HepG2 (cell line): ENCODE data around the gene PPP1CA. TPM values are rescaled to one million over a fixed set of nuclear protein-coding genes. Genes with fewer than 3 reads are reported as not detected.

Experiments used
- DMAP1 ChIP-seq: IDR thresholded peaks from 2 replicates; pipeline ENCODE4 v1.6.1; 2016
- EHMT2 ChIP-seq: fragments of 200-600 bp; sonication (generic); IDR thresholded peaks from 2 replicates; pipeline ENCODE4 v1.7.0; 2017; ENCODE audit warnings: antibody characterized with exemption, low read depth, low read length, borderline replicate concordance
- HMG20A ChIP-seq: IDR thresholded peaks from 2 replicates; pipeline ENCODE4 v1.6.1; 2016; ENCODE audit warnings: borderline replicate concordance
- MLLT10 ChIP-seq: sonication (generic); formaldehyde crosslinking; IDR thresholded peaks from 2 replicates; pipeline ENCODE4 v1.4.0; 2020; ENCODE audit warnings: missing genetic modification reagents
- PPARG ChIP-seq: conservative IDR thresholded peaks from 2 replicates; pipeline ENCODE4 v1.6.1; 2016; ENCODE audit warnings: missing biosample characterization, missing genetic modification reagents
- SAFB2 ChIP-seq: sonication (generic); formaldehyde crosslinking; IDR thresholded peaks from 2 replicates; pipeline ENCODE4 v1.5.1; 2020; ENCODE audit warnings: missing genetic modification reagents, low read depth, mild to moderate bottlenecking, borderline replicate concordance
- THYN1 ChIP-seq: sonication (generic); formaldehyde crosslinking; IDR thresholded peaks from 2 replicates; pipeline ENCODE4 v1.8.1; 2023; ENCODE audit warnings: low read depth, mild to moderate bottlenecking, moderate library complexity, missing genetic modification reagents, borderline replicate concordance
- TRIM24 ChIP-seq: sonication (generic); formaldehyde crosslinking; IDR thresholded peaks from 2 replicates; pipeline ENCODE4 v1.8.0; 2022; ENCODE audit warnings: mild to moderate bottlenecking, missing genetic modification reagents
- ZNF318 ChIP-seq: sonication (generic); formaldehyde crosslinking; IDR thresholded peaks from 2 replicates; pipeline ENCODE4 v1.4.0; 2020; ENCODE audit warnings: mild to moderate bottlenecking, missing genetic modification reagents
- ZNF430 ChIP-seq: sonication (generic); formaldehyde crosslinking; IDR thresholded peaks from 2 replicates; pipeline ENCODE4 v1.9.0; 2021; ENCODE audit warnings: mild to moderate bottlenecking, missing genetic modification reagents
- ZNF512B ChIP-seq: sonication (generic); formaldehyde crosslinking; IDR thresholded peaks from 2 replicates; pipeline ENCODE4 v1.5.1; 2020; ENCODE audit warnings: missing genetic modification reagents, mild to moderate bottlenecking, borderline replicate concordance
- ZNF629 ChIP-seq: sonication (generic); formaldehyde crosslinking; conservative IDR thresholded peaks from 2 replicates; pipeline ENCODE4 v1.5.0; 2020; ENCODE audit warnings: missing genetic modification reagents
- ZNF83 ChIP-seq: sonication (generic); formaldehyde crosslinking; IDR thresholded peaks from 2 replicates; pipeline ENCODE4 v1.4.0; 2020; ENCODE audit warnings: missing genetic modification reagents, mild to moderate bottlenecking, borderline replicate concordance
- polyA plus RNA-seq, 8 experiments: library from polyadenylated mRNA; depleted of rRNA in 3 of 8; stranded (reverse) in 7 of 8; unstranded in 1 of 8; fragments of >200 nt; fragmentation: Illumina TruSeq in 4 of 8; extraction: Trizol in 4 of 8; gene quantifications; 2 replicates each; pipeline versions ENCODE4 v1.2.1 to v1.2.3, GENCODE V29; 2011 to 2016; ENCODE audit warnings: low read depth in 4 of 8, missing spikeins in 1 of 8, mixed read lengths in 1 of 8; ENCODE audit not compliant: insufficient read depth in 1 of 8
- total RNA-seq, 5 experiments: library from RNA; depleted of rRNA; stranded (reverse); fragments of >200 nt; fragmentation: Illumina TruSeq; extraction: Trizol; gene quantifications; 2 replicates each; pipeline ENCODE4 v1.2.3, GENCODE V29; 2016; ENCODE audit warnings: low read depth in 1 of 5
- TF ChIP-seq, protein P1 (sequence below): sonication (generic); formaldehyde crosslinking; IDR thresholded peaks from 2 replicates; pipeline ENCODE4 v1.4.0; 2020; ENCODE audit warnings: mild to moderate bottlenecking, missing genetic modification reagents
- TF ChIP-seq, protein P2 (sequence below): sonication (generic); formaldehyde crosslinking; IDR thresholded peaks from 2 replicates; pipeline ENCODE4 v1.8.0; 2022; ENCODE audit warnings: missing genetic modification reagents, low read depth, mild to moderate bottlenecking, borderline replicate concordance

Gene PPP1CA
- total and polyA plus RNA-seq, 2 of the 13 experiments (the other 11 are each of a cell fraction or from before 2014, with no cell fraction given), result 149 to 170 TPM

GRCh38 chr11:67354075-67355022 is 47.3 kb downstream of the PPP1CA start (continued):
- TF ChIP-seq, protein P1, sequence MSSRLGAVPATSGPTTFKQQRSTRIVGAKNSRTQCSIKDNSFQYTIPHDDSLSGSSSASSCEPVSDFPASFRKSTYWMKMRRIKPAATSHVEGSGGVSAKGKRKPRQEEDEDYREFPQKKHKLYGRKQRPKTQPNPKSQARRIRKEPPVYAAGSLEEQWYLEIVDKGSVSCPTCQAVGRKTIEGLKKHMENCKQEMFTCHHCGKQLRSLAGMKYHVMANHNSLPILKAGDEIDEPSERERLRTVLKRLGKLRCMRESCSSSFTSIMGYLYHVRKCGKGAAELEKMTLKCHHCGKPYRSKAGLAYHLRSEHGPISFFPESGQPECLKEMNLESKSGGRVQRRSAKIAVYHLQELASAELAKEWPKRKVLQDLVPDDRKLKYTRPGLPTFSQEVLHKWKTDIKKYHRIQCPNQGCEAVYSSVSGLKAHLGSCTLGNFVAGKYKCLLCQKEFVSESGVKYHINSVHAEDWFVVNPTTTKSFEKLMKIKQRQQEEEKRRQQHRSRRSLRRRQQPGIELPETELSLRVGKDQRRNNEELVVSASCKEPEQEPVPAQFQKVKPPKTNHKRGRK (CRISPR knock-in tag), result no peak
- TF ChIP-seq THYN1 (CRISPR knock-in tag) (no peak), ZNF318 (no peak), ZNF512B (CRISPR knock-in tag) (no peak), SAFB2 (peak; percentile 61; the same call in 1 of the 2 replicates), MLLT10 (no peak), EHMT2 (no peak), HMG20A (CRISPR knock-in tag) (peak; percentile 70; the same call in 1 of the 2 replicates), PPARG (CRISPR knock-in tag) (peak; percentile 78; the same call in 1 of the 2 replicates), TRIM24 (no peak), ZNF629 (0 out of 2 replicates have a peak, but pooled peaks have one; percentile 26), ZNF83 (no peak), DMAP1 (CRISPR knock-in tag) (peak; percentile 71; the same call in 1 of the 2 replicates), ZNF430 (CRISPR knock-in tag) (peak; percentile 64; the same call in 1 of the 2 replicates)
- TF ChIP-seq, protein P2, sequence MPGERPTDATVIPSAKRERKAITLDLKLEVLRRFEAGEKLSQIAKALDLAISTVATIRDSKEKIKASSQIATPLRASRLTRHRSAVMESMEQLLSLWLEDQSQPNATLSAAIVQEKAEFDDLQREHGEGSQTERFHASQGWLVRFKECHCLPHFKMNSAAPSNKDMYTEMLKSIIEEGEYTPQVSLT, result no peak
